ENCODE data around the gene KRT5. TPM values are rescaled to one million over a fixed set of nuclear protein-coding genes. Genes with fewer than 3 reads are reported as not detected.

KRT5 gene
- total RNA-seq, 2 donors from 2014 or later: 160 to 516 TPM

DNA sequence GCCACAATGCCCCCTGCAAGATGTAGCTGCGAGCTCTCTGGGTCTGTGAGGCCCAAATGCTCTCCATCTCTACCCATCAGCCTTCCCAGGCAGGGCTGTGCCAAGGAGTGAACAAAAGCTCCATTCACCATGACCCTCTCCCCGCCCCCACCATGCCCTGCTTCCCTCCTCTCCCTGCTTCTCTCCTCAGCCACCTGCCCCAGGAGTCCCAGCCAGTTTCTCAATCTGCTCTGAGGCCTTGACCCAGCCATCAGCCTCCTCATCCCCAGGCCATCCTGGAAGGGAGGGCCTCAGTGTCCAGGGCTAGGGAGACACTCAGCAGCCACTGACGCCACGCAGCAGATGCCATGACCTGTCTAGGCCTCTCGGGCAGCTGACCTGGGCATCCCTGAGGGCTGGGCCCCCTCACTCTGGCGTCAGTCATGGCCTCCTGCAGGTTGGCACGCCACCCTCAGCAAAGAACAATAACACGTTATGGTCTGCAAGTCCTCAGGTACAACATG is 8.5 kb upstream of the KRT5 start:
- no peaks in the 10 kb centered on the region for H3K4me1 ChIP-seq (replicated peaks)
- no peaks in the 10 kb centered on the region for H3K27me3 ChIP-seq (replicated peaks; ENCODE audit: insufficient read depth)
- DNase-seq (ENCODE audit: low spot score): no peak
- intact Hi-C loops (cut with DNase I): no loop called here
- H3K9me3 ChIP-seq: no peaks in the 10 kb centered on the region
- TF ChIP-seq POLR2A (IDR thresholded peaks at IDR 0.05) (no peak), POLR2AphosphoS5 (IDR thresholded peaks at IDR 0.05) (no peak)
- TF ChIP-seq, protein P1, sequence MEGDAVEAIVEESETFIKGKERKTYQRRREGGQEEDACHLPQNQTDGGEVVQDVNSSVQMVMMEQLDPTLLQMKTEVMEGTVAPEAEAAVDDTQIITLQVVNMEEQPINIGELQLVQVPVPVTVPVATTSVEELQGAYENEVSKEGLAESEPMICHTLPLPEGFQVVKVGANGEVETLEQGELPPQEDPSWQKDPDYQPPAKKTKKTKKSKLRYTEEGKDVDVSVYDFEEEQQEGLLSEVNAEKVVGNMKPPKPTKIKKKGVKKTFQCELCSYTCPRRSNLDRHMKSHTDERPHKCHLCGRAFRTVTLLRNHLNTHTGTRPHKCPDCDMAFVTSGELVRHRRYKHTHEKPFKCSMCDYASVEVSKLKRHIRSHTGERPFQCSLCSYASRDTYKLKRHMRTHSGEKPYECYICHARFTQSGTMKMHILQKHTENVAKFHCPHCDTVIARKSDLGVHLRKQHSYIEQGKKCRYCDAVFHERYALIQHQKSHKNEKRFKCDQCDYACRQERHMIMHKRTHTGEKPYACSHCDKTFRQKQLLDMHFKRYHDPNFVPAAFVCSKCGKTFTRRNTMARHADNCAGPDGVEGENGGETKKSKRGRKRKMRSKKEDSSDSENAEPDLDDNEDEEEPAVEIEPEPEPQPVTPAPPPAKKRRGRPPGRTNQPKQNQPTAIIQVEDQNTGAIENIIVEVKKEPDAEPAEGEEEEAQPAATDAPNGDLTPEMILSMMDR (IDR thresholded peaks at IDR 0.05): no peak
- H3K36me3 ChIP-seq: no peaks in the 10 kb centered on the region
- no peak overlapping the region for H3K4me3 ChIP-seq
- WGBS: 73% methylated on average over 8 of the region's 8 CpGs
- H3K27ac ChIP-seq: no peak overlapping the region

GRCh38 chr12:52527121-52527800 is 7.1 kb upstream of the KRT5 start:
- H3K4me1 ChIP-seq (replicated peaks): no peaks in the 10 kb centered on the region
- H3K27ac ChIP-seq: peak overlapping the region in 1 of 2 donors; percentile 46
- no peak overlapping the region for H3K4me3 ChIP-seq
- intact Hi-C loops (cut with DNase I): no loop called here
- H3K9me3 ChIP-seq: no peaks in the 10 kb centered on the region
- DNase-seq (ENCODE audit: low spot score): no peak
- no peaks in the 10 kb centered on the region for H3K36me3 ChIP-seq
- H3K27me3 ChIP-seq (replicated peaks; ENCODE audit: insufficient read depth): no peaks in the 10 kb centered on the region
- no peak for TF ChIP-seq POLR2A (IDR thresholded peaks at IDR 0.05)
- no peak for TF ChIP-seq POLR2AphosphoS5 (IDR thresholded peaks at IDR 0.05)
- TF ChIP-seq, protein P1 (IDR thresholded peaks at IDR 0.05): no peak
- 82% methylated on average over 4 of the region's 4 CpGs for WGBS

GRCh38 chr12:52526511-52526951 is 6.3 kb upstream of the KRT5 start:
- TF ChIP-seq, protein P1 (IDR thresholded peaks at IDR 0.05): no peak
- TF ChIP-seq POLR2A (IDR thresholded peaks at IDR 0.05): no peak
- TF ChIP-seq POLR2AphosphoS5 (IDR thresholded peaks at IDR 0.05): no peak
- no peak for DNase-seq (ENCODE audit: low spot score)
- H3K4me1 ChIP-seq (replicated peaks): no peaks in the 10 kb centered on the region
- H3K4me3 ChIP-seq: no peak overlapping the region
- 90% methylated on average over 8 of the region's 8 CpGs for WGBS
- intact Hi-C loops (cut with DNase I): no loop called here
- H3K36me3 ChIP-seq: no peaks in the 10 kb centered on the region
- no peaks in the 10 kb centered on the region for H3K27me3 ChIP-seq (replicated peaks; ENCODE audit: insufficient read depth)
- no peaks in the 10 kb centered on the region for H3K9me3 ChIP-seq
- H3K27ac ChIP-seq: peak overlapping the region in 1 of 2 donors; percentile 46

GRCh38 chr12:52525661-52526499 is 5.7 kb upstream of the KRT5 start:
- TF ChIP-seq POLR2A (IDR thresholded peaks at IDR 0.05) (no peak), POLR2AphosphoS5 (IDR thresholded peaks at IDR 0.05) (no peak)
- TF ChIP-seq, protein P1 (IDR thresholded peaks at IDR 0.05): no peak
- peak overlapping the region; percentile 46 to 63 for H3K27ac ChIP-seq
- no peaks in the 10 kb centered on the region for H3K9me3 ChIP-seq
- DNase-seq (ENCODE audit: low spot score): no peak
- no peaks in the 10 kb centered on the region for H3K4me1 ChIP-seq (replicated peaks)
- 71% methylated on average over 13 of the region's 13 CpGs for WGBS
- no peak overlapping the region for H3K4me3 ChIP-seq
- intact Hi-C loops (cut with DNase I): no loop called here
- H3K36me3 ChIP-seq: no peaks in the 10 kb centered on the region
- no peaks in the 10 kb centered on the region for H3K27me3 ChIP-seq (replicated peaks; ENCODE audit: insufficient read depth)

Measured in prostate gland (tissue), 2 donors.